Stimulated activated CD4-positive, alpha-beta T cell treated with anti-CD3 and anti-CD28 coated beads, Interleukin-1b, Interleukin-23, amount 100 ng/mL, for 48 hours (primary cell): ENCODE data around the gene LIN7C.

Experiments
- DNase-seq: peaks from one replicate; pipeline ENCODE4 v3.0.0-alpha.2; 2020

The LIN7C gene

GRCh38 chr11:27507557-27508322 is 1.2 kb upstream of the LIN7C start:
- no peak for DNase-seq

GRCh38 chr11:27505781-27506180 is 788 bp downstream of the LIN7C start:
- no peak for DNase-seq

- no peak for DNase-seq
These were observed 2.4 kb downstream of the LIN7C start for GRCh38 chr11:27504205-27504604.

GRCh38 chr11:27501100-27501499 is 5.5 kb downstream of the LIN7C start:
- no peak for DNase-seq

- DNase-seq = no peak
These were observed 8.7 kb downstream of the LIN7C start for GRCh38 chr11:27497911-27498310.

GRCh38 chr11:27497284-27497866 is 9.2 kb downstream of the LIN7C start:
- DNase-seq = no peak

- no peak for DNase-seq
These were observed 10.1 kb downstream of the LIN7C start for GRCh38 chr11:27496461-27496860.

- no peak for DNase-seq
These were observed 10.8 kb downstream of the LIN7C start for GRCh38 chr11:27495710-27496300.

- DNase-seq = no peak
These were observed 17.5 kb downstream of the LIN7C start for GRCh38 chr11:27489092-27489491.

GRCh38 chr11:27487706-27488105 is 18.9 kb downstream of the LIN7C start:
- no peak for DNase-seq

GRCh38 chr11:27485930-27486773 is 20.4 kb downstream of the LIN7C start:
- no peak for DNase-seq

- no peak for DNase-seq
These were observed 23.8 kb downstream of the LIN7C start for GRCh38 chr11:27482793-27483192.

- DNase-seq = no peak
These were observed 24.6 kb downstream of the LIN7C start for GRCh38 chr11:27481992-27482391.

GRCh38 chr11:27477831-27478230 is 28.7 kb downstream of the LIN7C start:
- no peak for DNase-seq

GRCh38 chr11:27477243-27477642 is 29.3 kb downstream of the LIN7C start:
- no peak for DNase-seq

- no peak for DNase-seq
These were observed 30.9 kb downstream of the LIN7C start for GRCh38 chr11:27475622-27476021.

- DNase-seq = no peak
These were observed 33.6 kb downstream of the LIN7C start for GRCh38 chr11:27473017-27473406.

- peak; percentile 72 for DNase-seq
These were observed 34.1 kb downstream of the LIN7C start, which contains the start of gene LGR4 for GRCh38 chr11:27472398-27473016. Gene LGR4, minus strand, starts transcription at chr11:27472790. Its CDS starts 488 bp downstream, at chr11:27472302.

GRCh38 chr11:27471589-27472397 is 34.8 kb downstream of the LIN7C start:
- DNase-seq = no peak

GRCh38 chr11:27470826-27471588 is 35.6 kb downstream of the LIN7C start:
- no peak for DNase-seq

- no peak for DNase-seq
These were observed 36.4 kb downstream of the LIN7C start for GRCh38 chr11:27470166-27470565.
